ENCODE results near the gene RBBP4. TPM values are rescaled to one million over a fixed set of nuclear protein-coding genes. Genes with fewer than 3 reads are reported as not detected.

The RBBP4 gene
- total RNA-seq, 1 experiment from 2014 or later = 279 TPM

DNA sequence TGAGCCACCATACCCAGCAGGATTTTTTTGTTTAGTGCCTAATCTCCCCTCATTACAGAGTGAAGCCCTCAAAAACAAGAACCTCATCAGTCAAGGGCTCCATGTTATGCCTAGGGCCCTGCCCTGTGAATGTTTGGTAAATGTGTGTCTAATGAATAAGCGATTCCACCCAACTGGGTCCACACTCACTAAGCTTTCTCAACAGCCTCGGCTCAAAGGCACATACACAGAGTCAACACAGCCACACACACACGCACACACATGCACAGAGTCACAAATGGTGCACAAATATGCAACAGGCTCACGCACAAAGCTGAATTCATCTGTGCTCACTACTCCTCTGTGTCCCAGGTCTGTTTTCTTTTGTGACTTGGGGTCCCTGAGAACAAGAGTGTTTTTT is 63.3 kb downstream of the RBBP4 start:
- Histone ChIP-seq H3K4me1 (ENCODE audit: control insufficient read depth in 1 of 2, insufficient read depth in 2 of 2, low read length in 2 of 2) (peaks cover 25 to 46% of the 10 kb centered on the region in 2 experiments), H3K4me3 (replicated peaks in 1 of 2; ENCODE audit: low read depth in 1 of 2, low read length in 2 of 2) (no peak overlapping the region), H3K36me3 (ENCODE audit: control insufficient read depth in 1 of 2, insufficient read depth in 2 of 2, low read length in 2 of 2) (no peaks in the 10 kb centered on the region), H4K20me1 (ENCODE audit: insufficient read depth) (no peaks in the 10 kb centered on the region), H3K4me2 (ENCODE audit: low read length) (no peak overlapping the region), H3K9me3 (ENCODE audit: control insufficient read depth in 1 of 2, insufficient read depth in 1 of 2, low read depth in 1 of 2, low read length in 2 of 2) (no peaks in the 10 kb centered on the region), H3K9me2 (ENCODE audit: insufficient read depth) (no peaks in the 10 kb centered on the region), H3K27me3 (ENCODE audit: insufficient read depth, low read length) (no peaks in the 10 kb centered on the region), H3K79me2 (ENCODE audit: insufficient read depth, low read length) (no peaks in the 10 kb centered on the region), H3K9ac (ENCODE audit: low read length) (no peak overlapping the region), H2AFZ (ENCODE audit: low read depth, low read length, poor library complexity, severe bottlenecking) (no peak overlapping the region), H3K27ac (ENCODE audit: low read depth, low read length) (no peak overlapping the region)
- no peak for DNase-seq (ENCODE audit: low read depth, low spot score)
- TF ChIP-seq JUND (IDR thresholded peaks at IDR 0.05) (no peak), ZFX (IDR thresholded peaks at IDR 0.05) (no peak), SRF (IDR thresholded peaks at IDR 0.05; ENCODE audit: low read depth) (no peak), CBX3 (IDR thresholded peaks at IDR 0.05; ENCODE audit: low read depth) (no peak), POLR2AphosphoS5 (IDR thresholded peaks at IDR 0.05; ENCODE audit: low read depth, low read length) (no peak), TCF7L2 (IDR thresholded peaks at IDR 0.05; ENCODE audit: borderline replicate concordance, extremely low read depth, insufficient read depth, insufficient read length) (no peak), ZNF274 (IDR thresholded peaks at IDR 0.05; ENCODE audit: low read depth, low read length) (no peak), YY1 (IDR thresholded peaks at IDR 0.05; ENCODE audit: extremely low read depth, insufficient replicate concordance, low read depth, low read length) (no peak), SP1 (IDR thresholded peaks at IDR 0.05; ENCODE audit: low read depth) (no peak)
- TF ChIP-seq, protein P1, sequence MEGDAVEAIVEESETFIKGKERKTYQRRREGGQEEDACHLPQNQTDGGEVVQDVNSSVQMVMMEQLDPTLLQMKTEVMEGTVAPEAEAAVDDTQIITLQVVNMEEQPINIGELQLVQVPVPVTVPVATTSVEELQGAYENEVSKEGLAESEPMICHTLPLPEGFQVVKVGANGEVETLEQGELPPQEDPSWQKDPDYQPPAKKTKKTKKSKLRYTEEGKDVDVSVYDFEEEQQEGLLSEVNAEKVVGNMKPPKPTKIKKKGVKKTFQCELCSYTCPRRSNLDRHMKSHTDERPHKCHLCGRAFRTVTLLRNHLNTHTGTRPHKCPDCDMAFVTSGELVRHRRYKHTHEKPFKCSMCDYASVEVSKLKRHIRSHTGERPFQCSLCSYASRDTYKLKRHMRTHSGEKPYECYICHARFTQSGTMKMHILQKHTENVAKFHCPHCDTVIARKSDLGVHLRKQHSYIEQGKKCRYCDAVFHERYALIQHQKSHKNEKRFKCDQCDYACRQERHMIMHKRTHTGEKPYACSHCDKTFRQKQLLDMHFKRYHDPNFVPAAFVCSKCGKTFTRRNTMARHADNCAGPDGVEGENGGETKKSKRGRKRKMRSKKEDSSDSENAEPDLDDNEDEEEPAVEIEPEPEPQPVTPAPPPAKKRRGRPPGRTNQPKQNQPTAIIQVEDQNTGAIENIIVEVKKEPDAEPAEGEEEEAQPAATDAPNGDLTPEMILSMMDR (IDR thresholded peaks at IDR 0.05 in 2 of 3, conservative IDR thresholded peaks at IDR 0.05 in 1 of 3; ENCODE audit: borderline replicate concordance in 1 of 3, insufficient read depth in 1 of 3, low read depth in 2 of 3, low read length in 2 of 3) = no peak
- TF ChIP-seq, protein P2, sequence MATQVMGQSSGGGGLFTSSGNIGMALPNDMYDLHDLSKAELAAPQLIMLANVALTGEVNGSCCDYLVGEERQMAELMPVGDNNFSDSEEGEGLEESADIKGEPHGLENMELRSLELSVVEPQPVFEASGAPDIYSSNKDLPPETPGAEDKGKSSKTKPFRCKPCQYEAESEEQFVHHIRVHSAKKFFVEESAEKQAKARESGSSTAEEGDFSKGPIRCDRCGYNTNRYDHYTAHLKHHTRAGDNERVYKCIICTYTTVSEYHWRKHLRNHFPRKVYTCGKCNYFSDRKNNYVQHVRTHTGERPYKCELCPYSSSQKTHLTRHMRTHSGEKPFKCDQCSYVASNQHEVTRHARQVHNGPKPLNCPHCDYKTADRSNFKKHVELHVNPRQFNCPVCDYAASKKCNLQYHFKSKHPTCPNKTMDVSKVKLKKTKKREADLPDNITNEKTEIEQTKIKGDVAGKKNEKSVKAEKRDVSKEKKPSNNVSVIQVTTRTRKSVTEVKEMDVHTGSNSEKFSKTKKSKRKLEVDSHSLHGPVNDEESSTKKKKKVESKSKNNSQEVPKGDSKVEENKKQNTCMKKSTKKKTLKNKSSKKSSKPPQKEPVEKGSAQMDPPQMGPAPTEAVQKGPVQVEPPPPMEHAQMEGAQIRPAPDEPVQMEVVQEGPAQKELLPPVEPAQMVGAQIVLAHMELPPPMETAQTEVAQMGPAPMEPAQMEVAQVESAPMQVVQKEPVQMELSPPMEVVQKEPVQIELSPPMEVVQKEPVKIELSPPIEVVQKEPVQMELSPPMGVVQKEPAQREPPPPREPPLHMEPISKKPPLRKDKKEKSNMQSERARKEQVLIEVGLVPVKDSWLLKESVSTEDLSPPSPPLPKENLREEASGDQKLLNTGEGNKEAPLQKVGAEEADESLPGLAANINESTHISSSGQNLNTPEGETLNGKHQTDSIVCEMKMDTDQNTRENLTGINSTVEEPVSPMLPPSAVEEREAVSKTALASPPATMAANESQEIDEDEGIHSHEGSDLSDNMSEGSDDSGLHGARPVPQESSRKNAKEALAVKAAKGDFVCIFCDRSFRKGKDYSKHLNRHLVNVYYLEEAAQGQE (IDR thresholded peaks at IDR 0.05; ENCODE audit: low read depth) = no peak
- intact Hi-C loops (cut with micrococcal nuclease) = no loop called here
- no peak for ATAC-seq
- BruUV-seq (replicated peaks) = no TSS peak
- POLR2A ChIA-PET = no interaction called here
- CTCF ChIA-PET = no interaction called here
- RAD21 ChIA-PET (ENCODE audit: low non-redundant PET in 1 of 2, low total read pairs in 2 of 2, uncharacterized antibody in 2 of 2, unreplicated experiment in 2 of 2) = no interaction called here

Measured in HCT116 (cell line).